Keratinocyte (primary cell): ENCODE results near the gene ENTHD1.

Experiments
- CTCF ChIP-seq, 3 experiments: IDR thresholded peaks in 1 of 3; conservative IDR thresholded peaks in 1 of 3; optimal IDR thresholded peaks in 1 of 3; 2 replicates in 2 of 3; 3 replicates in 1 of 3; pipeline versions ENCODE3 to v1.5.1; 2011; ENCODE audit warnings: low read length in 3 of 3, mild to moderate bottlenecking in 3 of 3, moderate library complexity in 2 of 3, control low read depth in 1 of 3, inconsistent platforms in 1 of 3; ENCODE audit not compliant: insufficient read depth in 2 of 3; ENCODE audit errors: extremely low read depth in 1 of 3
- EZH2 ChIP-seq: IDR thresholded peaks from one replicate; pipeline ENCODE4 v1.6.1; 2012; ENCODE audit warnings: inconsistent platforms, mild to moderate bottlenecking, low read length, moderate library complexity

GRCh38 chr22:39915295-39915726 lies 21.8 kb upstream of the ENTHD1 start:
- TF ChIP-seq CTCF (optimal IDR thresholded peaks at IDR 0.05 in 1 of 3, IDR thresholded peaks at IDR 0.05 in 1 of 3, conservative IDR thresholded peaks at IDR 0.05 in 1 of 3; ENCODE audit: extremely low read depth in 1 of 3, insufficient read depth in 2 of 3, low read length in 3 of 3) (no peak), EZH2 (no peak)
